ENCODE data around the gene COMMD2.

Gene COMMD2

GRCh38 chr3:149752051-149752787 lies at the start of gene COMMD2:
TSS of gene COMMD2 (minus strand) at chr3:149752489. CDS start at chr3:149752444, 45 bp downstream.
- peak; percentile 79 for DNase-seq

DNA sequence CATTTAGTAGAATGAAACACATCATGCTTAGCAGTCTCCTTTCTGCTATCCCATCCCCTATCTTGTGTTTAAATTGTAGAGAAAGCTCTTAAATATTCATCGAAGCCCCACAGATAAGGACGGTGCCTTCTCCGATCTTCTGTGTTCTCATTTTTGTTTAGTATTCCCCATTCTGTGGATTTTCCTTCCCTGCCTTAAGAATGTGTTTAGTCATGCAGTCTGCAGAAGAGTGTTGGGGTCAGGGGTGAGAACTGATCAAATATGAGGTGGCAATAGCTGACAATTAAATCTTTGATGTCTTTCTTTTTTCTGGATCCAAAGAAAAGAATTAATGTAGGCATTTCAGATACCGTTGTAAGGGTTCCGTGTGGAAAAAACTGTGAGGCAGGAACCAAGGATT lies 49.4 kb upstream of the COMMD2 start:
- DNase-seq: no peak

GRCh38 chr3:149801195-149801594 lies 48.9 kb upstream of the COMMD2 start:
- DNase-seq: no peak

DNA sequence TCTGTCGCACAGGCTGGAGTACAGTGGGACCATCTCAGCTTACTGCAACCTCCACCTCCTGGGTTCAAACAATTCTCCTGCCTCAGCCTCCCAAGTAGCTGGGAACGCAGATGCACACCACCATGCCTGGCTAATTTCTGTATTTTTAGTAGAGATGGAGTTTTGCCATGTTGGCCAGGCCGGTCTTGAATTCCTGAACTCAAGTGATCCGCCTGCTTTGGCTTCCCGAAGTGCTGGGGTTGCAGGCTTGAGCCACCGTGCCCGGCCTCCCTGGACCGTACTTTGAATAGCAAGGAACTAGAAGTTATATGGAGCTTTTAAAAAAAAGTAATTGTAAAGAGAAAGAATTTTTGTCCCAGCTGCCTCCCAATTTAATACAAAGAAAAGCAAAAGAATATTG lies 48.4 kb upstream of the COMMD2 start:
- DNase-seq: no peak

DNA sequence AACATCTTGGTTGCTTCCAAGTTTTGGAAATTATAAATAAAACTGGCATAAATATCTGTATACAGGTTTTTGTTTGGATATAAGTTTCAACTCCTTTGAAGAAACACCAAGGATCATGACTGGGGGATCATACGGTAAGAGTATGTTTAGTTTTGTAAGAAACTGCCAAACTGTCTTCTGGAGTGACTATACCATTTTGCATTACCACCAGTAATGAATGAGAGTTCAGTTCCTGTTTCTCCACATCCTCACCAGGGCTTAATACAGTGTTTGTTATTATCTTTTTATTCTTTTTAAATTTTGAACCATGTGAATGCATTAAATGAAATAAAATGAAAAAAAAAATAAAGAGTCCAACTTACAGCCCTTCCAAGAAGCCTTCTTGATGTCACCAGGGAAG lies 43.7 kb upstream of the COMMD2 start:
- no peak for DNase-seq

GRCh38 chr3:149792452-149793270 lies 40.4 kb upstream of the COMMD2 start, which contains the start of gene ANKUB1:
TSS of gene ANKUB1 (minus strand) at chr3:149792554. CDS start at chr3:149792366, 188 bp downstream.
- DNase-seq: no peak

GRCh38 chr3:149790698-149791097 lies 38.4 kb upstream of the COMMD2 start:
- no peak for DNase-seq

GRCh38 chr3:149790268-149790667 lies 38.0 kb upstream of the COMMD2 start:
- no peak for DNase-seq

DNA sequence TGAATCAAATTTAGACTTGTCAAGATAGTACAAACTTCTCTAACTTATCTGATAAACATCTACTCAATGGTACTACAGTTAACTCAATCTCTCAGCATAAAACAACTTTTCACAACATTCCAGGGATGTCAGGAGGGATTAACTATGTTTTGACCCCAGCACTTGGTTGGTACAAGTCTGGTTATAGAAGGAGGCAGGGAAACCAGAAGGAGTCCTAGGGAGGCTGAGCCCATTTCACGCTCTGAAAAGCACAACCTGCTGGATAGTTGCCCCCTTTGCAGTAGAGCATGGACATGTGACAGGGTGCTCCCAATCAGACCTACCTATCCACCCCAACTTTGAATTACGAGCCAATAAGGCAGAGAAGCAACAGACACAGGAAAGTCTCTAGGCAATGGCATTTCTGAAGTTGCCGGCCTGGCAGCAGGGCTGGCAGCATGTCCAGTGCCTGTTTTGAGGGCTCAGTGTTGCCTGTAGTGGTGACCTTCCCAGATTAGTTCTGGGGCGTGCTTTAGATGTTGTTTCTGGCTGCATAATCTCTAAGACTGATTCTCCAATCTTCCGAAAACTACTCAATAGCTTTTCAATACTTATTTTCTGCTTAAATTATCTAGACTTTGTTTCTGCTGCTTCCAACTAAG lies 31.9 kb upstream of the COMMD2 start:
- no peak for DNase-seq

GRCh38 chr3:149783576-149783975 lies 31.3 kb upstream of the COMMD2 start:
- no peak for DNase-seq

DNA sequence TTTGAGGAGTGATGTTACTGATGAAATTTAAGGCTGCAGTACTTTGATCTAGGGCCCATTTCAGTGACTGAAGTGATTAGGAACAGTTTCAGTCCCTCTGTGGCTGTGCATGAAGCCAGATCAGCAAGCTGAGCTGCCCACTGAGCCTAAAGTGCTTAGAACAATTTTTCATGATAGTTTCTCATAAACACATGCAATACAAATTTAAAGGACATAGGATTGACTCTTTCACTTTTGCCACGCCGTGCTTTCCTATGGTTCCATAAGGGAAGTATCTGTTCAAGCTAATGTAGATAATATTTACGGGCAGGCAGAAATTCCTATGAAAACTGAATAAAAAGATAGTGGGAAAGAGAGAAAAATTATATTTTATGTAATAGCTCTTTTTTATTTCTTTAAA lies 29.5 kb upstream of the COMMD2 start:
- no peak for DNase-seq

GRCh38 chr3:149781211-149781610 lies 28.9 kb upstream of the COMMD2 start:
- DNase-seq: no peak

DNA sequence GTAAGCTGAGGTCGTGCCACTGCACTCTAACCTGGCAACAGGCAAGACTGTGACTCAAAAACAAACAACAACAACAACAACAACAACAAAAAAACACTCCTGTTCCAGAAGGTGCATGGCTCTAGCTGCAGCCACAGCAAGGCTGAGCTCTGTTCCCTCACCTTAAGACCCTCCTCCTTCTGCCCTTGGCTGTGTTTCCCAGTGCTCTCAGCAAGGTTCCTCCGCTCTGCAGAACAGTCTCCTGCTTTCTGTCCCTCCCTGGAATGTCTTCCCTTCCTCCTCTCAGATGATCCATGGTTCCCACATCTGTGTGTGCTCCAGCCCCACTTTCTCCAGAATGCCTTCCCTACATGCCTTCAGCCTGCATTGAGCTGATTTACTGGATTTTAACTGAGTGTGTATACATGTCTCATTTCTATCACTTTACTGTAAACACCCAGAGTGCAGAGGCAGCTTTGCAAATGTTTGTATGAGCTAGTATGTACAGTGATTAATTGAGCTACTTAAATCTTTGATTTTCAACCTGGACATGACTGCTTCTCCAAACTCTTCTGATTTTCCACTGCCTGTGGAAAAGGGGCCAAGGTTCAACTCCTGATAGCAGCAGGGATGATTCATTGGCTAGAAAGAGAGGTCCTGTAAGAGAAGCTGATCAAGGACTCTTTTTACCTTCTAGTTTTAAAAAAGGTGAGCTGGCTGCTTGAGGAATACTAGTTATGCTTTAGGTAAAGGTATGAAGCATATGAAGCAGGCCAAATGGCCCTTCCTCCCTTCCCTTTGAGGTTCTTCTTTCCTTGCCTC lies 25.3 kb upstream of the COMMD2 start:
- no peak for DNase-seq

DNA sequence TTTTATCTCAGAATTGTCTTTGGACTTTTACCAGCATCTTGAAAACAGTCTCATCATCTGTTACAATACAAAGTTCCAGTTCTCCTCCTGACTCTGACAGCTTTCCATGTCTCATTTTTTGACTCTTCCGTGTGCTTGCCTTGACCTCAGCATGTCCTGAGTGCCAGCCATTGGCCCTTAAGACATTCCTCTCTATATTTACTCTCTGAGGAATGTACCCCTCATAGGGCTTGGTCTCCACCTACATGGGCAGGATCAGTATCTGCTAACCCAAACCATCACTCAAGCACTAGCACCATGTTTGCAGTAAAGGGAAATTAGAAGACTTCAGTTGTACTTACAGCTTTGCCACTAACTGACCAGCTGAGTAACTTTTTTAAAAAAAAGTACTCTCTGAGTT lies 23.9 kb upstream of the COMMD2 start:
- no peak for DNase-seq

DNA sequence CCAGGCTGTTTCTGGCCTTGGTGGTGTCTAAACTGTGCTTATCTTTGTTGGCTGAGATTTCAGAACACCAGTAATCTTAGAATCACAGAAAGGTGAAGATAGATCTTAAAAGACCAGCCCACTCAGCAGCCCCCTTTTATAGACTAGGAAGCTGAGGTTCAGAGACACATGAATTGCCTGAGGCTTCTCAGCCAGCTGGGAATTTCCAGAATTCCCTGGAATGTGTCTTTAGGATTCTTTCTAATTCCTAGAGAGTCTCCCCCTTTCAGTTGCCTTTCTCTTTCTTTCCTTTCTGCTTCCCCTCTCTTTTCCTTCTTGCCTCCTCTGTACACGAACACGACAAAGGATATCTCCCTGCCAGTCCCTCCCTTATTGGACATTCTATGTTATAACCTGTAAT lies 20.6 kb upstream of the COMMD2 start:
- no peak for DNase-seq

DNA sequence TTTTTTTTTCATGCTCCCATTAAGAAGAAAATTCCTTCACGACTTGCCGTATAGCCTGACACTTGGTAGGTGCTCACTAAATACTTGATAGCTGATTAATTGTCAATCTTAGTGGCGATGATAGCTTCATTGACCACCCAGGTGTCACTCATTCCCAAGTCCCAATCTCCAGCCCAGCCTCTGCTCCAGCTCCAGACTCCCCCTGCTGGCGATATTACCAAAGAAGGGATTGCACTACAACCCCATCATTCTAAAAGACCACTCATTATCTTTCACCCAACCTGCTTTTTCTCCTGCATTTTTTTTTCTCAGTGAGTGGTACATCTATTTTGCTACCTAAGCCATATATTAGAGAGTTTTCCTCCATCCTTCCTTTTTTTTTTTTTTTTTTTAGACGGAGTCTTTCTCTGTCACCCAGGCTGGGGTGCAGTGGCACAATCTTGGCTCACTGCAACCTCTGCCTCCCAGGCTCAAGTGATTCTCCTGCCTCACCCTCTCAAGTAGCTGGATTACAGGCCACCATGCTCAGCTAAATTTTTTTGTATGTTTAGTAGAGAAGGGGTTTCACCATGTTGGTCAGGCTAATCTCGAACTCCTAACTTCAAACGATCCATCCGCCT lies 19.5 kb upstream of the COMMD2 start:
- DNase-seq: peak; percentile 14

DNA sequence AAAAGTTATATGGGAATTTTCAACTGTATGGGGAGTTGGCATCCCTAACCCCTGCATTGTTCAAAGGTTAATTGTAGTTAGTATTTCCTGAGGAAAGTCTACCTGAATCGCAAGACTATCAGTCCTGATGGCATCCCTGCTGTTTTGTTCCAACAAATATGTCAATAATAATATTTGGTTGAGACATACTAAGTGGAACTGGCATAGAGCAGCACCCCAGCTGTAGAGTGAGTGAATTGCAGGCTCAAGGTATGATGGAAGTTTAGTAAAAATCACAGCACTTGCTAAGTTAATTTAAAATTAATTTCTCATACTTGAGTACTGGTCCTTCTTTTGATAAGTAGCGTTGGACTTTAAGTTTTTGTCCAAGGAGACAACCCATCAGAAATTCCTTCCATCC lies 18.0 kb upstream of the COMMD2 start:
- DNase-seq: no peak

DNA sequence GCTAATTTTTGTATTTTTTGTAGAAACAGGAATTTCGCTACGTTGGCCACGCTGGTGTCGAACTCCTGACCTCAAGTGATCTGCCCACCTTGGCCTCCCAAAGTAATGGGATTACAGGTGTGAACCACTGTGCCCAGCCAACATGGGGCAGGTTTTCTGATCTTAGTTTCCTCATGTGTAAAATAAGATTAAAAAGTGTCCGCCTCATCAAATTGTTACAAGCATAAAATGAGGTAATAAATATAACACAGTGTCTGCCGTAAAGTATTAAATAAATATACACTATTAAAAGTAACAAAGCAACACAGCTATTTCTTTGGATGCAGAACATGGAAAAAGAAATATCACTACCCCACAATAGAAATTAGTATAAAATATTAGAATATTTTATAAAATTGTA lies 16.4 kb upstream of the COMMD2 start:
- DNase-seq: no peak

GRCh38 chr3:149767720-149768119 lies 15.4 kb upstream of the COMMD2 start:
- no peak for DNase-seq

DNA sequence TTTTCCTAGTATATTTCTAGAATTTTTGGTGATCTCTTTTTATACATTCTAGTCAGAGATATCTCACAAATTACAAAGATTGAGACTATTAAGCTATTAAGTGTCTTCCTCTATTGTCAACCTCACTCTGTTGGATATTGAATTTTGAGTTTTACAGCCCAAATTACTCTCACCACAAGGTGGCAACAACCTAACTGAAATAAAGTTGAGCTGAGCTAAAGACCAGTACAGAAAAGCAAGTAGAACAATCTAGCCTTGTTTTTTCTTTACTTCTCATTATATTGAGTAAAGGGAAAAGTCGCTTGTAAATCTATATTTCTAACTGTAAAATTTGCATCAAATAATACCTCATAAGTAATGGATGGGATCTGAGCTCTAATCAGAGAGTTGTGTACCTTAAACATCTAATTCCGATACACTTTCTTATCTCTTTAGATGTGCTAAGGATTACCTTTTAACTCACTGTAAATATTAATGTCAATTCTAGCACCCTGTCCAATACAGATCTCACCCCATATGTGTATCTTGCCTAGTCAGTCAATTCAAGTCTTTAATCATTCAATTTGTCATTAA lies 13.6 kb upstream of the COMMD2 start:
- DNase-seq: peak; percentile 21

- no peak for DNase-seq
These were observed 12.0 kb upstream of the COMMD2 start for GRCh38 chr3:149764302-149764701.

DNA sequence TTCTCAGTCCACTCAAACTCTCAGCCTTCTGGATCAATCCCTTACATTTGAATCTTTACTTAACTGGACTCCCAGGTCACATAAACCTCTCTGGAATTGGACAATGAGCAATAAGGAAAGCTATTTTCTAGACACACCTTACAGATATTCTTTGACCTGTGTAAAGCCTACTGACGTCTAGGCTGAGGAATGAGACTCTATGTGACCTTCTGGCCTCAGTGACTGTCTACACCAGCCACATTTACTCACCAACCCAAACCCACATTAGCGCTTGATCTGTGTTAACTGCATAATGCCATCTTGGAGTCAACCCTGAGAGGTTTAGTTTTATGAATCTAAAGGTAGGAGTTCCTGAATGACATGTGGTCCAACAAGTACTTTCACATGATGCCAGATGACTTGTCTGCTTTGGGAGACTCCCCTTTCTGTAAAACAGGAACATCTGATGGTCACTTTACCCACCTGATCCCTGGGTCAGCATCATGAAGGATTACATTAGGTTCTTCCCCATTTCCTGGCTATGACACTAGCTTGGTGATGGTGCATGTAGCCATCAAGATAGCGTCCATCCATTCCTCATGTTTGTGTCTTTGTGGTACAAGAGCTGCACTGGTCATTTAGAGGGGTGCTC lies 11.4 kb upstream of the COMMD2 start:
- no peak for DNase-seq
